DOHH2 (cell line): ENCODE data around the gene MTCL1.

Experiments
- H3F3A ChIP-seq: fragments of 200-600 bp; sonication (generic), shearing (Covaris generic); 2 replicates; pipeline ENCODE4 v1.6.0; 2016; ENCODE audit warnings: antibody characterized with exemption, mild to moderate bottlenecking; ENCODE audit not compliant: control insufficient read depth, insufficient read depth
- H3K27ac ChIP-seq: fragments of 200-600 bp; sonication (generic); 2 replicates; pipeline ENCODE4 v1.5.1; 2014; ENCODE audit warnings: low read depth, mild to moderate bottlenecking, low read length, moderate library complexity
- H3K27me3 ChIP-seq: fragments of 200-600 bp; sonication (generic); 2 replicates; pipeline ENCODE4 v1.6.1; 2014; ENCODE audit warnings: mild to moderate bottlenecking, low read length, mixed read lengths; ENCODE audit not compliant: control insufficient read depth
- H3K36me3 ChIP-seq: fragments of 200-600 bp; sonication (generic); 2 replicates; pipeline ENCODE4 v1.6.1; 2014; ENCODE audit warnings: mild to moderate bottlenecking, low read length, moderate library complexity, mixed read lengths; ENCODE audit not compliant: control insufficient read depth
- H3K4me1 ChIP-seq: fragments of 200-600 bp; sonication (generic); 2 replicates; pipeline ENCODE4 v1.6.1; 2014; ENCODE audit warnings: mild to moderate bottlenecking, low read length, mixed read lengths; ENCODE audit not compliant: control insufficient read depth
- H3K4me2 ChIP-seq: fragments of 200-600 bp; sonication (generic); 2 replicates; pipeline ENCODE4 v1.6.0; 2014; ENCODE audit warnings: mild to moderate bottlenecking, low read length, moderate library complexity
- H3K4me3 ChIP-seq: fragments of 200-600 bp; sonication (generic); 2 replicates; pipeline ENCODE4 v1.5.1; 2014; ENCODE audit warnings: mild to moderate bottlenecking, low read length, mixed read lengths
- H3K79me2 ChIP-seq: fragments of 200-600 bp; sonication (generic); 2 replicates; pipeline ENCODE4 v1.6.1; 2014; ENCODE audit warnings: mild to moderate bottlenecking, low read length, mixed read lengths; ENCODE audit not compliant: control insufficient read depth
- H3K9me2 ChIP-seq: fragments of 200-600 bp; sonication (generic); replicated peaks from 2 replicates; pipeline ENCODE4 v1.6.1; 2014; ENCODE audit warnings: mild to moderate bottlenecking, low read length, mixed read lengths; ENCODE audit not compliant: control insufficient read depth
- H3K9me3 ChIP-seq: fragments of 200-600 bp; sonication (generic); 2 replicates; pipeline ENCODE4 v1.6.1; 2014; ENCODE audit warnings: antibody characterized with exemption, low read length, mixed read lengths; ENCODE audit not compliant: control insufficient read depth, insufficient read depth
- H4K20me1 ChIP-seq: fragments of 200-600 bp; sonication (generic); 2 replicates; pipeline ENCODE4 v1.6.0; 2014; ENCODE audit warnings: low read depth, mild to moderate bottlenecking, antibody characterized with exemption, low read length, moderate library complexity; ENCODE audit not compliant: control insufficient read depth, insufficient read depth
- CTCF ChIP-seq: fragments of 200-600 bp; sonication (generic); IDR thresholded peaks from one replicate; pipeline ENCODE4 v1.5.1; 2014; ENCODE audit warnings: antibody characterized with exemption, mild to moderate bottlenecking, low read depth, low read length; ENCODE audit not compliant: poor library complexity, severe bottlenecking
- EZH2phosphoT487 ChIP-seq: fragments of 200-600 bp; sonication (generic); IDR thresholded peaks from 2 replicates; pipeline ENCODE4 v1.6.1; 2017; ENCODE audit warnings: borderline replicate concordance, mild to moderate bottlenecking, antibody characterized with exemption, low read length, moderate library complexity, mixed read lengths

The MTCL1 gene

GRCh38 chr18:8786483-8787370 lies 81.4 kb downstream of the MTCL1 start:
- no peaks in the 10 kb centered on the region for H3K79me2 ChIP-seq
- no peaks in the 10 kb centered on the region for H3K27me3 ChIP-seq
- TF ChIP-seq CTCF (no peak), EZH2phosphoT487 (no peak)
- no peaks in the 10 kb centered on the region for H3F3A ChIP-seq
- H3K9me2 ChIP-seq = no peaks in the 10 kb centered on the region
- H4K20me1 ChIP-seq = no peaks in the 10 kb centered on the region
- H3K9me3 ChIP-seq = no peaks in the 10 kb centered on the region
- H3K4me3 ChIP-seq = no peak overlapping the region
- H3K36me3 ChIP-seq = no peaks in the 10 kb centered on the region
- no peaks in the 10 kb centered on the region for H3K4me1 ChIP-seq
- no peak overlapping the region for H3K4me2 ChIP-seq
- H3K27ac ChIP-seq = no peak overlapping the region

DNA sequence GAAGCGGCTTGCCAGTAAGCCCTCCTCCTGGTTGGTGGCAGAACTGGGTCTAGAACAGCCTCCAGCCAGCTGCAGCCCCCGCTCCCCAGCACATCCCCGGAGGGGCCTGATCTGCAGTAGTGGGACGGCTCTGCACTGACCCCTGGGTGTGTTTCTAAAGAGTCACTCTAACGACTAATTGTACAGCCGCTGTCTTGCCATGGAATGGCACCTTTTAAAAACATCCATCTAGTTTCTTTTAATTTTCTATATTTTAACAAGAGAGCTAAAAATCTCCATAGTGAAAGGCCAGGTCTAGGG lies 82.0 kb downstream of the MTCL1 start:
- no peaks in the 10 kb centered on the region for H3K36me3 ChIP-seq
- no peaks in the 10 kb centered on the region for H3F3A ChIP-seq
- H3K4me2 ChIP-seq = no peak overlapping the region
- no peaks in the 10 kb centered on the region for H4K20me1 ChIP-seq
- H3K27me3 ChIP-seq = no peaks in the 10 kb centered on the region
- H3K79me2 ChIP-seq = no peaks in the 10 kb centered on the region
- no peaks in the 10 kb centered on the region for H3K4me1 ChIP-seq
- H3K27ac ChIP-seq = no peak overlapping the region
- H3K4me3 ChIP-seq = no peak overlapping the region
- no peaks in the 10 kb centered on the region for H3K9me3 ChIP-seq
- H3K9me2 ChIP-seq = no peaks in the 10 kb centered on the region
- TF ChIP-seq CTCF (no peak), EZH2phosphoT487 (no peak)

DNA sequence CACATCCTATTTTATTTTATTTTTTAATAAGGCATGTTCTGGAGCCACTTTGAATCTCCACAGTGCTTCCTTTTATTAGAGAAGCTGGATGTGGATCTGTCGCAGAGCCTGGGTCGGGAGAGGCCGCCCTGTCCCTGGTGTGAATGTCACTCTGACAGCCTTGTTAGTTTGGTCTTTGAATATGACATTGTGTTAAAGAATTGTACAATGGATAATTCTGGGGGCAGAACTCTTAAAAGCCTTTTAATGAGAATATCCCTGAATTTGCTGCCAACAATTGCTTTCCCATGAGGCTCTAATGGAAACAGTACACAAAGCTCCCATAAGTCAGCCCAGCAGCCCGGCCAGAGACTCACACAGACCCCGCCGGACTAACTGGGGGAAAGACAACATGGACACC lies 82.4 kb downstream of the MTCL1 start:
- Histone ChIP-seq H3K4me1 (no peaks in the 10 kb centered on the region), H3F3A (no peaks in the 10 kb centered on the region), H4K20me1 (no peaks in the 10 kb centered on the region), H3K36me3 (no peaks in the 10 kb centered on the region), H3K27ac (no peak overlapping the region), H3K9me3 (no peaks in the 10 kb centered on the region), H3K4me2 (no peak overlapping the region), H3K9me2 (no peaks in the 10 kb centered on the region), H3K79me2 (no peaks in the 10 kb centered on the region), H3K27me3 (no peaks in the 10 kb centered on the region), H3K4me3 (no peak overlapping the region)
- TF ChIP-seq CTCF (no peak), EZH2phosphoT487 (no peak)
